LoVo (cell line): ENCODE measurements around the gene MOCS2.

Source experiments
- DNase-seq: peaks from one replicate; pipeline ENCODE4 v3.0.0-alpha.2; 2016; ENCODE audit warnings: low spot score

Gene MOCS2

GRCh38 chr5:53092242-53092641 is 17.3 kb downstream of the MOCS2 start:
- DNase-seq: no peak

- DNase-seq: peak; percentile 24
Measured at GRCh38 chr5:53091289-53091688, 18.3 kb downstream of the MOCS2 start.

DNA sequence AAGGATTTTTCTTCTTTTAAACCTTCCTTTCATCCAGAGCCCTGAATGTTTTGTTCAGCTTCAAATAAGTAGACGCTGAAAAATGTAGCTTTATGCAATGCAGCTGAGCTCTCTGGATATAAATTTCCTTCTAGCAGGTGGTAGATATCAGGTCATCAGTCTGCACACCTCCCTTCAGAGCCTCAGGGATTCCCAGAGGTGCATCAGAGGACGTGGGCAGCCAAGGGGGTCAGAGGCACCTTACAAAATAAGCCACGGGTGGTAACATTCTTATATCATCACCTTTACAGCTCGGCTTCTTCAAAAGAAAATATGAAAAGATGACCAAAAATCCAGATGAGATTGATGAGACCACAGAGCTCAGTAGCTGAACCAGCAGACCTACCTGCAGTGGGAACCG is 19.3 kb downstream of the MOCS2 start:
- no peak for DNase-seq

DNA sequence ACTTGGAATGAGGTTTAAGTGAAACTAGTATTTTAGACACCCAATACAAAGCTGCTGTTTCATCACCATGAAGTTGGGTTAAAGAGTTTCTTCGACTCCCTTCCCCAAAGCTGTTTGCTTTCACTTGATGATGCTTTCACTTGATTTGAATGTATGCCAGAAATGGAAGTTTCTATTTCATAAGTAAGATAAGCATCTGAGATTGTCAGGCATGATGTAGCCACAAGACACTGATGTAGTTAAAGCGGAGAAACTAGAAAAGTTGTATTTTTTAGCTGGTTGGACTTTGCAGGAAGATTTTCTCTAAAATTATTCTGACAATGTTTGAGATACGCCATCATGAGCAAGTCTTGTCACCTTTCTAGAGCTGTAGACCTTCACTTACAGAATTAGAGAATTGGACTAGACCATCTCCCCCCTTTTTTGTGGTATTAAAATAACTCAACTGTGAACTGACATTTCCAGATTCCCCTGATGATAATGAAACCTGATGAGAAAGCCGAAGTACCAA is 20.0 kb downstream of the MOCS2 start:
- DNase-seq: no peak

- no peak for DNase-seq
Measured at GRCh38 chr5:53087621-53088121, 21.9 kb downstream of the MOCS2 start.

DNA sequence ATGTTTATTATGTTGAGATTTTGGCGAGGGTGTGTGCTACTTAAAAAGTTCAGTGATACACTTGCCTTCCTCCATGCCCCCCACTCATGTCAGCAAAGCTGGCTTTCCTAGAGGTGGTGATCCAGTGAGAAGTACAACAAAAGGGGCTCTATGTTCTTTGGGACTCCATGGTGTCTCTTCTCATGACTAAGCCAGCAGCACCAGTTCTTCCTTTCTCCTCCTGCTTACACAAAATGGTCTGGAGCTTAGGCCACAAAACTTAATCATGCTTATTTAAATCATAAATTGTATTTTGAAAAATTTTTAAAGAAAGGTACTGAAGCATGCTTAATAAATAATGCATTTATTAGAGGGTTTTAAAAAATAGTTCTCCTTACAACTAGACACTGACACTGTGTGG is 22.4 kb downstream of the MOCS2 start:
- no peak for DNase-seq

DNA sequence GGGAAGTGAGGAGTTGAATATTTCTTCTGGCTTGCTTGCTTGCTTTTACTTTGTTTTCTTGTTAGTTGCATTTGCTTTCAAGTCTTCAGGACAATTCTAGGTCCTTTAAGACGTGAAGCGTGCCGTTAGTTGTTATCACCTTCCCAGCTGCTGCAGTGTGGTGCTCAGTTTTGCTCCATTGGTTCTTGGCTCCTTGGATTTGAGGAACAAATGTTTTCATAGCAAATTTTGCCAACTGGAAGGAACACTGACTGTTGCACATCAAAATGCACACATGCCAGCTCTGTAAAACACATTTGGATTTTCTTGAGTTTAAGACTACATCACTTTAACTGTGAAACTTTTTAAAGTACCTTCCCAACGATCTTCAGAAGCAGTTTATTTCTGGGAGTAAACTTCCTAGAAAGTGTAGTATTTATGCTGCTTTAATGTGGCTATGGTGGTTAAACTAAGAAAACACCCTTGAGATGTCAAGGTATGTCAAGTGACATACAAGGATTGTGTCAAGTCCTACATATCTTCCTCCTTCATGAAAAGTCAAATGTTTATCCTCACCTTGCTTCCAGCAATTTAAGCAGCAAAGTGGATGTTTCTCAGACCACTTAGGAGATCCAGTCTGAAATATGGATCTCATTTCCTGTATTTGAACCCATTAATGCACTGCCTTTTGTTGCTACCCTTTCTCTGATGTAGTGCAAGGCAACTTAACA is 24.9 kb downstream of the MOCS2 start:
- DNase-seq: no peak

- no peak for DNase-seq
Measured at GRCh38 chr5:53083927-53084326, 25.6 kb downstream of the MOCS2 start.

GRCh38 chr5:53080271-53080670 is 29.3 kb downstream of the MOCS2 start:
- DNase-seq: no peak

- DNase-seq: no peak
Measured at GRCh38 chr5:53076014-53076583, 33.5 kb downstream of the MOCS2 start.

DNA sequence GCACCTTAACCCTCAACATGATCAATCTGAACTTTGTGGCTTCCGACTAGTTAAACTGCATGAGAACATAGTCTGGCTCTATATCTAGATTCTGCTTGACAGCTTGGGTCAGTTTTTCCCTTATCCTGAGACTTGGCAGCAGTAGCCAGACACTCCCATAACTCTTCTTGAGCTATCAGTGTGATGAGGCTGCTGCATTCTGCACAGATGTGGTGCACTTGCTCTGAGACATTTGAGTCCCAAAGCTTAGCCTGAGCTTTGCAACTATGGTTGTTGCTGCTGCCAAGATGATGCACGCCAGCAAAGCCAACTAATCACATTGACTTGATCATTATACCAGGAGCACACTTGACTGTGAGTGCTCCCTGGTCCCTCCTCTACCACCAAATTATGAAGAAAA is 36.2 kb downstream of the MOCS2 start:
- DNase-seq: no peak

GRCh38 chr5:53071738-53072137 is 37.8 kb downstream of the MOCS2 start:
- DNase-seq: no peak

- DNase-seq: no peak
Measured at GRCh38 chr5:53071298-53071697, 38.3 kb downstream of the MOCS2 start.

DNA sequence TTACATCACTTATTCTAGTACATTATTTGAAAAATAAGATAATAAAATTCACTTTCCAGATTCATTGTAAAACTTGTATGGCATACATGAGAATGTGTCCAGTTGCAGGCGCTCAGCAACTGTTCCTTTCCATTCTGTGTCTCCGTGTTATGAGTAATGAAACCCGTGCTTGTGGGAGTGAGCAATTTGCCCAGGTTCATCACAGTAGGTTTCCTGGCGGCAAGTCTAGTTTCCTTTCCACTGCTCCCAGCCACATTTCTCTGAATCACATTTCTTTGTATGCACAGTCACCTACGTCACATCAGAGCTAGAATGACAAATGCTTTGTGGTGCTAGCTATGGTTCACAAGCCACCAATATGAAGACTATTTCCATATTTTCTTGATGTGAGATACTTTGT is 39.9 kb downstream of the MOCS2 start:
- no peak for DNase-seq

GRCh38 chr5:53068291-53068836 is 41.2 kb downstream of the MOCS2 start:
- no peak for DNase-seq

DNA sequence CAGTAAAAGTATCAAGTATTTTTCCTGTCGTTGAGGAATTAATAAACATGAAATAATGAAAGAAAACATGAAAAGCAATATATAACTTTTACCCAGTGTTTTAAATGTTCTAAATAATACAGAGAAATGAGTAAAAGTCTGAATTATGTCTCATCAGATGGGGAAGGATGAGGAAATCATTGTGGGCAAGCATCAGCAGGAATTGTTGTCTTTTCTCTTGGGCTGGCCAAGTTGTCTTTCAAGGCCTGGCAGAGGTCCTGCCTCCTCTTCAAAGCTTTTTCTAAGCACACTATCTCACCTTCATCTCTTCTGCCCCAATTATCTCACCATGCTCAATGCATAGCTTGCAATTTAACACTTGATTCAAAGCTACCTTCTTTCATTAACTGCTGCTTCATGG is 41.9 kb downstream of the MOCS2 start:
- DNase-seq: no peak

- DNase-seq: no peak
Measured at GRCh38 chr5:53066088-53066487, 43.5 kb downstream of the MOCS2 start.

DNA sequence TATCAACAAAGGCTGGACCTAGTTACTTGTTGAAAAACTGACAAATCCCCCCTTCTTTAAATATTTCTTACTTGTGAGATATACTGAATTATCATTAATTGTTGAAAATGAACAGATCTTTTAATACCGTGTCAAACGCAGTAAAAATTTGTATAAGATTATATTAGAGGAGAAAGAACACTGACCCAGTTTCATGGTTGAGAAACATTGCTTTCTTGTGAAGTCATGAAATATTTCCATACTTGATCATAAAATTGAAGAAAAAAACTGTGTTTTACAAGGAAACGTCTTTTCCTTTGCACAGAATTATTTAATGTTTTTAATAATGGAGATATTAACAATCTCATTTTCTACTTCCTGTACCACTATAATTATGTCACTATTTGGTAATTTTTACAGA is 45.8 kb downstream of the MOCS2 start:
- no peak for DNase-seq

DNA sequence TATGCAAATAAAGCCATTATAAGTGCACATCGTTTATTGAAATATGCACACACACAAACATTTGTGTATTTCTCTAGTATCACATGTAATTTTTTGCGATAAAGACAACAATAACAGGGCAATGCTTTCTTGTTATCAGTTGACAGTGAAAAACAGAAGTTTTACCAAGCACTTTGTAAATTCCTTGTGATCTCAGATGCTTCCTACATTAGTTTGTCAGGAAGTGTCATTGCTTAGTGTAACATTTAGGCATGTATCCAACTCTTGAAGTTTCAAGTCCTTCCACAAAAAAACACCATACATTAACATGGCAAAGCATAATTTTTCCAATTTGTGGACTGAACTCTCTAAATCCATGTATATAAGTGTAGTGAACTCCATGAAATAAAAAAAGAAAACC is 46.4 kb downstream of the MOCS2 start:
- DNase-seq: no peak

DNA sequence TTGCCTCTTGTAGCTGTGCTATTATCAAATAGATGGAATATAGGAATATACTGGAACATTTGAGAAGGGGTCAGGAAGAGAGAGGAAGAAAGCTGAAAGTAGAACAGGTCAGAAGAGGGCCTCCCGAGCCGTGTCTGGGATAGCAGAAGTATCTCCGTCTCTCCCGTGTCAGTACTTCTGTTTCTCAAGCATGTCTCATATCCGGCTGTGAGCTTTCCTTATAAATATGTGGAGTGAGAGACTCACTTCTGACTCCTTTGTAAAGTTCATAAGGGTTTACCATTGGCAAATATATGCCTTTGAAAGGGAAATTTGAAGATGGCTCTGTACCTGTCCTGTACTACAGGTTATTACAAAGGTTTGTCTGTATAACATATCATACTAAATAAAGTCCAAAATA is 50.3 kb downstream of the MOCS2 start:
- DNase-seq: no peak

GRCh38 chr5:53055365-53055764 is 54.2 kb downstream of the MOCS2 start:
- no peak for DNase-seq

DNA sequence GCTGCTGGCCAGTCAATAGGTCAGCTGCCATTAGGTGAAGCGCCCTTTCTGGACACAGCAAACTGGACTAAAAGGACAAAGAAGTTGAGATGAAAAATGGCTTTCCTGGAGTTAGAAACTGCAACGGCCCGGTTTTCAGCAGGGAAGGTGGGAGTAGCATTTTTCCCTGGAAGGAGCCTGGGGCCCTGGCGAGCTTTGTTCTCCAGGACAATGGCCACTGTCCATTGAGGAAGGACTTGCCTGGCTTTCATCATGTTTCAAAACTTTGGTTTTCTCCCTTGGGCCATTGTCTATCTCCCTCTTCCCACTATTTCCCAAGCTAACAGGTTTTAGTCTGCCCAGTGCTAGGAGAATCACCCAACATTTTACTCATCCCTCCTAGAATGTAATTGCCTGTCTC is 56.2 kb downstream of the MOCS2 start:
- no peak for DNase-seq

GRCh38 chr5:53052499-53052898 is 57.1 kb downstream of the MOCS2 start:
- no peak for DNase-seq

GRCh38 chr5:53048248-53048647 is 61.3 kb downstream of the MOCS2 start:
- DNase-seq: no peak
